Left lobe of liver (tissue), 2 donors: ENCODE measurements around the gene SS18L1. TPM values are rescaled to one million over a fixed set of nuclear protein-coding genes. Genes with fewer than 3 reads are reported as not detected.

Experiments used
- ATAC-seq: fragments of 200-7000 bp; cut with Tn5 transposase; one replicate; pipeline ENCODE4 v1.9.1; 2020; ENCODE audit warnings: mild to moderate bottlenecking, moderate library complexity
- DNase-seq: peaks from one replicate; pipeline ENCODE4 v3.0.0-alpha.2; 2020; ENCODE audit warnings: low spot score
- total RNA-seq: library from RNA; stranded (reverse); gene quantifications from one replicate; pipeline ENCODE4 v1.2.1, GENCODE V29; 2021
- donor health status: DM: no; HTN: no; CAD: no; lungs with moderate emphysema.
- donor health status: DM: no; HTN: yes; CAD: no.

The SS18L1 gene
- total RNA-seq, 1 donor from 2014 or later, result 33.4 TPM

- no peak for DNase-seq
These were observed 48.4 kb downstream of the SS18L1 start for GRCh38 chr20:62191781-62192559.

GRCh38 chr20:62192635-62193034, 49.1 kb downstream of the SS18L1 start:
- ATAC-seq (peak; percentile 44), DNase-seq (no peak)

More at GRCh38 chr20:62191781-62192559, 48.4 kb downstream of the SS18L1 start:
- ATAC-seq, result no peak

- peak; percentile 64 for ATAC-seq
- DNase-seq, result no peak
These were observed 49.8 kb downstream of the SS18L1 start for GRCh38 chr20:62193079-62194025.

DNA sequence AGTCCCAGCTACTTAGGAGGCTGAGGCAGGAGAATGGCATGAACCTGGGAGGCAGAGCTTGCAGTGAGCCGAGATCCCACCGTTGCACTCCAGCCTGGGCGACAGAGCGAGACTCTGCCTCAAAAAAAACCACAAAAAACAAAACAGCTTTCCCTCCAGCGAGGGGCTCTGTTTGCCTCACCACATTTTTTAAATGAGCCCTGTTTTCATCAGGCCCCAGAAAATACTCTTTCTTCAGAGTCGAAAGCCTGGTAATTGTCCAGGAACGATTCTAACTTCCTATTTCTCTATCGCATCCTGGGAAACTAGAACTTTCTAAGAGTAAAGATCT, 51.5 kb downstream of the SS18L1 start:
- ATAC-seq, result no peak
- DNase-seq, result no peak

GRCh38 chr20:62195736-62196135, 52.2 kb downstream of the SS18L1 start:
- no peak for DNase-seq

GRCh38 chr20:62196286-62196685, 52.7 kb downstream of the SS18L1 start:
- DNase-seq, result no peak
- ATAC-seq, result no peak

More at GRCh38 chr20:62195736-62196135, 52.2 kb downstream of the SS18L1 start:
- no peak for ATAC-seq

DNA sequence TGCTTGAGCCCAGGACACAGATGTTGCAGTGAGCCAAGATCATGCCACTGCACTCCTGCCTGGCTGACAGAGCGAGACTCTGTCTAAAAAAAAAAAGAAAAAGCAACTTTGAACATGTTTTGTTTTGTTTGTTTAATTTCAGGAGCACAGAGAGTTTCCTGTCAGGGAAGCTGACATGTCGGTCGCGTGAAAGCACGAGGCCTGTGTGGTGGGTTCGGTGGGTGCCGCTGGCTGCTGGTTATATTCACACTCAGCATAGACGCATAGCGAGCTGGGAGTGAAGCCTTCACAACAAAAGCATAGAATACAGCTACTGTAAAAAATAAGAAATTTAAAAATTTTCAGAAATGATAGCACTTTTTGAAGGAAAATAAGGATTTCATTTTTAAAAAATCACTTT, 53.7 kb downstream of the SS18L1 start:
- DNase-seq, result no peak

DNA sequence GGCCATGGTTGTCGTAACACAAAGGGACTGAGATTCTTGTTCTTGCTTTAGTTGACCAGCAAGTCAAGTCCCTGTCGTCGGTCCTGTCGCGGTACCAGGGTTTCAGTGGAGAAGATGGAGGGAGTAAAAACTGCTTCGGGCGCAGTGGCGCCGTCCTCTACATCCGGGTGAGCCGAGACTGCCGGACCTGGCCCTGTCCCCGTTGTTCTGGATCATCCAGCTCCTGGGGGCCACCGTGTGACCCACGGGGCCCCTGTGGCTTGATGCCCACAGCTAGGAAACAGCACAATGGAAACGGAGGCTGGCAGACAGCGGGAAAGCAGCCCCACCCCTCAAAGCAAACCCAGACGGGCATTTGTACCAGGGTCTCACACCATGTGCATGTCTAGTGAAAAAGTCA, 54.2 kb downstream of the SS18L1 start:
- ATAC-seq, result no peak
- DNase-seq, result no peak

More for the DNA sequence above, 53.7 kb downstream of the SS18L1 start:
- no peak for ATAC-seq

DNA sequence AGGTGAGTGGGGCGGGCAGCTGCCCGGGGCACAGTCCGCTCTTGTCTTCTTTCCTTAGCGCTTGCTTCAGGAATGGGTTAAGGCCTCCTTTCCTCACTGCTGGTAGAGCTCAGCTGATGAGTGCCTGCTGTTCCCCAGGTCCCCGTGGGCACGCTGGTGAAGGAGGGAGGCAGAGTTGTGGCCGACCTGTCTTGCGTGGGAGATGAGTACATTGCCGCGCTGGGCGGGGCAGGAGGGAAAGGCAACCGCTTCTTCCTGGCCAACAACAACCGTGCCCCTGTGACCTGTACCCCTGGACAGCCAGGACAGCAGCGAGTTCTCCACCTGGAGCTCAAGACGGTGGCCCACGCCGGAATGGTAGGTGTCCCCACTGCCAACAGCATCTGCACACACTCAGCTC, 54.9 kb downstream of the SS18L1 start:
- ATAC-seq (no peak), DNase-seq (no peak)

GRCh38 chr20:62198931-62199330, 55.4 kb downstream of the SS18L1 start:
- ATAC-seq, result no peak
- DNase-seq, result no peak

- ATAC-seq, result no peak
These were observed 57.1 kb downstream of the SS18L1 start for GRCh38 chr20:62200491-62201172.

GRCh38 chr20:62201173-62202082, 57.9 kb downstream of the SS18L1 start:
- no peak for DNase-seq
- ATAC-seq, result no peak

More at GRCh38 chr20:62200491-62201172, 57.1 kb downstream of the SS18L1 start:
- no peak for DNase-seq

DNA sequence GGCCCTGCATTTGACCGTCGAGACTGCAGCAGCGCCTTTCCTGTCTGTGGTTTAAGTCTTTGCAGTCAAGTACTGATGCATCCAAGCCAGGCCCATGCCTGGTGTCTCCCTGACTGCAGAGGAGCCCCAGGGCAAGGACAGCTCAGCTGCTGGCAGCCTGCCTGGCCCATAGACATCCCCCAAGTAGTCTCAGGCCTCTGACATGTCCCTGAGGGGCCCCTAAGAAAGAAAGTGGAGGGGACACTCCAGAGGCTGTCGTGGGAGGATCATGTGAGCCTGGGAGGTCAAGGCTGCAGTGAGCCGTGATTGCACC, 58.5 kb downstream of the SS18L1 start:
- no peak for DNase-seq

DNA sequence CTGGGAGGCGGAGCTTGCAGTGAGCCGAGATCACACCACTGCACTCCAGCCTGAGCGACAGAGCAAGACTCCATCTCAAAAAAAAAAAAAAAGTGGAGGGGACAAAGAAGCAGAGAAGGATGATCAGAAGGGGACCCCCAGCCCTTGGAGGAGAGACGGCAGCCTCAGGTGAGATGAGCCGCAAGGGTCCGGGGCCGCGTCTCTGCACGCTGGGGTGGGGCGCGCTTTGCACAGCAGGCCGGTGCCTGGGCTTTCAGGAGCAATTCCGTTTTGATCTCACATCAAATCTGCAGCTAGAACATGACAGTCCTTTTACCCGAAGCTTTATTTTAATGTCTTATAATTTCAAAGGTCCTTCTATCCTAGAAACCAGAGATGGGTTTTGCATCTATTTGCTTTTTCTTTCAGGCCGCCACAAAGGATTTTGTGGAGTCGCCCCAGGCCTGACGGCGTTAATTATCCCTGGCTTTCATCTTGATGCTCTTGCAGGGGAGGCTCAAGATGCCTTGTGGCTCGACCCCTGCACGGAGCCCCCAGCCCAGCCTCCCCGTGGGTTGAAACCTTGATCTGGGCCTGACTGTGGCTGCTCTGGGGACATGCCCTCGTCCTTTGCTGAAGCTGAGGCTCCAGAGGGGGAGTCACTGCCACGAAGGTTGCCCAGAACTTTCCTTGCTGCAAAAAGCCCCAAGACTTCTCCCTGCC, 59.3 kb downstream of the SS18L1 start:
- ATAC-seq, result no peak
- no peak for DNase-seq

More for the DNA sequence above, 58.5 kb downstream of the SS18L1 start:
- no peak for ATAC-seq

DNA sequence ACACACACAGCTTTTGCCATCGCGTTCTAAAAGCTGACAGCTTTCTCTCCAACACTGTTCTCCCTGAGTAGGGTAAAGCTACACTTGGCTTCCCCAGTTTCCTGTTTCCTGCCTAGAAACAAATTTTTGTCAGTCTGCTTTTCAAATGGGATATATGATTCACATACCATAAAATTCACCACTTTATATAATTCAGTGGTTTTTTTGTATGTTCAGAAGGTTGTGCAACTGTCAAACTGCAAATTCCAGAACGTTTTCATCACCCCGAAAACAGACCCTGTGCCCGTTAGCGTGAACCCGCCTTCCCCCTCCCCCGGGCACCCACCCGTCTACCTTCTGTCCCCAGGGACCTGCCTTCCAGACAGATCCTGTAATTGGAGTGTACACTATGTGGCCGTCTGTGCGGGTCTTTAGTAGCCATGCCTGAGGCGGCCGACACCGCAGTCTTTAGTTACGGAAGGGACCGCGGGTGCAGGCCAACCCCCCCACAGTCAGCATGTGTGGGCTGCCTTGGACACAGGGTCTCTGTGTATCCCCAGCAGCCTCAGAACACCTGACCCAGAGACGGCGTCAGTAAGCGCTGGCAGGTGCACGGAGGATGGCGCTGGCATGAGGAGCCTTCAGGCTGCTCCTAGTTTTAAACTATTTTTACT, 59.9 kb downstream of the SS18L1 start:
- ATAC-seq, result no peak
- no peak for DNase-seq

- DNase-seq, result no peak
- no peak for ATAC-seq
These were observed 62.2 kb downstream of the SS18L1 start for GRCh38 chr20:62205618-62206387.

- no peak for ATAC-seq
- no peak for DNase-seq
These were observed 62.8 kb downstream of the SS18L1 start for GRCh38 chr20:62206388-62206775.

GRCh38 chr20:62208061-62208794, 64.7 kb downstream of the SS18L1 start:
- DNase-seq, result no peak
- no peak for ATAC-seq
